Stimulated activated CD8-positive, alpha-beta memory T cell treated with anti-CD3 and anti-CD28 coated beads, Interleukin-7, amount 100 ng/mL, for 24 hours (primary cell): Measurements from ENCODE around the gene PPP3CA.

Experiments used
- DNase-seq: peaks from one replicate; pipeline ENCODE4 v3.0.0-alpha.2; 2020; ENCODE audit warnings: low read depth

Gene PPP3CA

GRCh38 chr4:101287324-101287723 lies 60.0 kb downstream of the PPP3CA start:
- no peak for DNase-seq

GRCh38 chr4:101286663-101287062 lies 60.7 kb downstream of the PPP3CA start:
- DNase-seq: no peak

- DNase-seq: no peak
Observed at GRCh38 chr4:101285985-101286384, 61.3 kb downstream of the PPP3CA start.

- DNase-seq: no peak
Observed at GRCh38 chr4:101284546-101284945, 62.8 kb downstream of the PPP3CA start.

- DNase-seq: no peak
Observed at GRCh38 chr4:101283434-101283833, 63.9 kb downstream of the PPP3CA start.

- no peak for DNase-seq
Observed at GRCh38 chr4:101282076-101282844, 65.1 kb downstream of the PPP3CA start.

GRCh38 chr4:101280866-101281600 lies 66.3 kb downstream of the PPP3CA start:
- no peak for DNase-seq

- no peak for DNase-seq
Observed at GRCh38 chr4:101279377-101279871, 67.9 kb downstream of the PPP3CA start.

- no peak for DNase-seq
Observed at GRCh38 chr4:101277671-101278070, 69.7 kb downstream of the PPP3CA start.

GRCh38 chr4:101276661-101277060 lies 70.7 kb downstream of the PPP3CA start:
- no peak for DNase-seq

- DNase-seq: no peak
Observed at GRCh38 chr4:101274888-101275752, 72.2 kb downstream of the PPP3CA start.

- DNase-seq: no peak
Observed at GRCh38 chr4:101271516-101271915, 75.8 kb downstream of the PPP3CA start.

- DNase-seq: no peak
Observed at GRCh38 chr4:101269682-101270081, 77.6 kb downstream of the PPP3CA start.

GRCh38 chr4:101265816-101266172 lies 81.5 kb downstream of the PPP3CA start:
- no peak for DNase-seq

- DNase-seq: no peak
Observed at GRCh38 chr4:101264993-101265815, 82.1 kb downstream of the PPP3CA start.

GRCh38 chr4:101264512-101264911 lies 82.8 kb downstream of the PPP3CA start:
- no peak for DNase-seq

- DNase-seq: no peak
Observed at GRCh38 chr4:101262683-101263082, 84.6 kb downstream of the PPP3CA start.

GRCh38 chr4:101259876-101260275 lies 87.5 kb downstream of the PPP3CA start:
- no peak for DNase-seq

GRCh38 chr4:101258883-101259282 lies 88.4 kb downstream of the PPP3CA start:
- no peak for DNase-seq

- no peak for DNase-seq
Observed at GRCh38 chr4:101256222-101256621, 91.1 kb downstream of the PPP3CA start.

GRCh38 chr4:101254776-101255175 lies 92.5 kb downstream of the PPP3CA start:
- no peak for DNase-seq

GRCh38 chr4:101253121-101253520 lies 94.2 kb downstream of the PPP3CA start:
- DNase-seq: no peak
